K562 (cell line): Measurements from ENCODE around the gene MYL6B. TPM values are rescaled to one million over a fixed set of nuclear protein-coding genes. Genes with fewer than 3 reads are reported as not detected.

Experiments used
- CTCF ChIP-seq, 3 experiments: IDR thresholded peaks in 2 of 3; conservative IDR thresholded peaks in 1 of 3; 2 replicates each; pipeline ENCODE4 v1.5.1; 2011 to 2012; ENCODE audit warnings: low read length in 3 of 3, mild to moderate bottlenecking in 3 of 3, control low read depth in 2 of 3, improper control_type of control experiment in 1 of 3, inconsistent platforms in 1 of 3, low read depth in 1 of 3, mixed read lengths in 1 of 3, moderate library complexity in 1 of 3; ENCODE audit not compliant: insufficient read depth in 2 of 3
- ELF1 ChIP-seq: fragments of 200-800 bp; sonication (Bioruptor generic); IDR thresholded peaks from 2 replicates; pipeline ENCODE4 v1.6.1; 2016; ENCODE audit warnings: missing genetic modification characterization, missing compliant biosample characterization
- HDAC1 ChIP-seq, 2 experiments: fragments of 450-650 bp; IDR thresholded peaks; 2 replicates each; pipeline ENCODE4 v1.6.1; 2016 to 2017; ENCODE audit warnings: inconsistent platforms in 1 of 2, mild to moderate bottlenecking in 1 of 2, moderate library complexity in 1 of 2
- KLF1 ChIP-seq: fragments of 450-650 bp; IDR thresholded peaks from 2 replicates; pipeline ENCODE4 v1.6.1; 2016; ENCODE audit warnings: missing genetic modification characterization, missing compliant biosample characterization
- MEF2D ChIP-seq: conservative IDR thresholded peaks from 2 replicates; pipeline ENCODE4 v1.6.1; 2016; ENCODE audit warnings: low read depth, missing genetic modification characterization, missing compliant biosample characterization
- NFE2L1 ChIP-seq: fragments of 450-650 bp; IDR thresholded peaks from 2 replicates; pipeline ENCODE4 v1.6.1; 2016; ENCODE audit warnings: missing genetic modification characterization, low read depth, mild to moderate bottlenecking, missing compliant biosample characterization, moderate library complexity, borderline replicate concordance
- NR2C2 ChIP-seq, 2 experiments: fragments of 200-800 bp in 1 of 2; sonication (Bioruptor generic) in 1 of 2; sonication (generic) in 1 of 2; formaldehyde crosslinking in 1 of 2; IDR thresholded peaks; 2 replicates each; pipeline versions ENCODE4 v1.6.1 to v1.8.0; 2016 to 2022; ENCODE audit warnings: mild to moderate bottlenecking in 1 of 2, missing compliant biosample characterization in 1 of 2, missing genetic modification characterization in 1 of 2, missing genetic modification reagents in 1 of 2
- POLR2H ChIP-seq: IDR thresholded peaks from 2 replicates; pipeline ENCODE4 v1.6.1; 2016; ENCODE audit warnings: missing genetic modification characterization, low read depth, mild to moderate bottlenecking, control low read depth, missing compliant biosample characterization, moderate library complexity
- SAFB2 ChIP-seq: fragments of 200-400 bp; formaldehyde crosslinking; IDR thresholded peaks from 2 replicates; pipeline ENCODE4 v1.6.1; 2018; ENCODE audit warnings: borderline replicate concordance, low read length, low read depth, moderate library complexity; ENCODE audit not compliant: severe bottlenecking
- TFAP4 ChIP-seq: sonication (generic); formaldehyde crosslinking; IDR thresholded peaks from 2 replicates; pipeline ENCODE4 v1.8.0; 2022; ENCODE audit warnings: missing genetic modification reagents, mild to moderate bottlenecking, moderate library complexity, borderline replicate concordance
- UBTF ChIP-seq, 2 experiments: IDR thresholded peaks; 2 replicates each; pipeline ENCODE4 v1.6.1; 2012; ENCODE audit warnings: improper control_type of control experiment in 2 of 2, low read depth in 2 of 2, low read length in 2 of 2, borderline replicate concordance in 1 of 2
- VEZF1 ChIP-seq: fragments of 200-800 bp; sonication (Bioruptor generic); IDR thresholded peaks from 2 replicates; pipeline ENCODE4 v1.6.1; 2017; ENCODE audit warnings: missing genetic modification characterization, missing compliant biosample characterization
- ZFP1 ChIP-seq: fragments of 450-650 bp; formaldehyde crosslinking; IDR thresholded peaks from 2 replicates; pipeline ENCODE4 v1.4.0; 2020; ENCODE audit warnings: mild to moderate bottlenecking, mixed read lengths
- ZNF143 ChIP-seq: sonication (generic); formaldehyde crosslinking; IDR thresholded peaks from 2 replicates; pipeline ENCODE4 v1.9.0; 2022; ENCODE audit warnings: mild to moderate bottlenecking, missing genetic modification reagents
- ZNF395 ChIP-seq: fragments of 200-800 bp; sonication (Bioruptor generic); IDR thresholded peaks from 2 replicates; pipeline ENCODE4 v1.6.1; 2017; ENCODE audit warnings: missing genetic modification characterization, missing compliant biosample characterization
- ZNF511 ChIP-seq: sonication (generic); formaldehyde crosslinking; IDR thresholded peaks from 2 replicates; pipeline ENCODE4 v1.8.0; 2022; ENCODE audit warnings: mild to moderate bottlenecking, missing genetic modification reagents
- polyA plus RNA-seq, 8 experiments: library from polyadenylated mRNA; depleted of rRNA in 4 of 8; stranded (reverse) in 5 of 8; unstranded in 3 of 8; fragments of >200 nt; fragmentation: Nextera tagmentation in 2 of 8; fragmentation: Illumina TruSeq in 1 of 8; extraction: Ambion mirVana in 2 of 8; extraction: Trizol in 1 of 8; gene quantifications; 2 replicates each; pipeline versions ENCODE4 v1.2.1 to v1.2.3, GENCODE V29; 2011 to 2014; ENCODE audit warnings: inconsistent platforms in 1 of 8, missing spikeins in 1 of 8
- total RNA-seq, 7 experiments: library from RNA; depleted of rRNA in 6 of 7; stranded (reverse); fragments of >200 nt in 6 of 7; fragmentation: Illumina TruSeq in 2 of 7; extraction: Trizol in 2 of 7; gene quantifications; 2 replicates each; pipeline versions ENCODE4 v1.2.1 to v1.2.3, GENCODE V29; 2011 to 2021; ENCODE audit warnings: low replicate concordance in 1 of 7

Gene MYL6B
- total and polyA plus RNA-seq, 9 of the 15 experiments (the other 6 are each of a cell fraction or from before 2014, with no cell fraction given) = 42.8 to 77.3 (median 68.6) TPM

GRCh38 chr12:56129206-56129941, 23.0 kb upstream of the MYL6B start (continued):
- TF ChIP-seq ZNF511 (CRISPR knock-in tag) (no peak), ELF1 (no peak), ZNF143 (CRISPR knock-in tag) (no peak), HDAC1 (IDR thresholded peaks at IDR 0.05) (peak in 1 of 2 experiments; percentile 46; a peak in 2 of 4 replicates), NR2C2 (CRISPR knock-in tag; IDR thresholded peaks at IDR 0.05) (no peak), NR2C2 (tag; IDR thresholded peaks at IDR 0.05) (no peak), UBTF (IDR thresholded peaks at IDR 0.05; ENCODE audit: borderline replicate concordance in 1 of 2, low read depth in 2 of 2, low read length in 2 of 2) (peak; percentile 79 to 81; a peak in 3 of 4 replicates), POLR2H (tag) (peak; percentile 55), TFAP4 (CRISPR knock-in tag) (peak; percentile 58; the same call in 1 of the 2 replicates), MEF2D (tag) (no peak), ZNF395 (CRISPR knock-in tag) (no peak), SAFB2 (no peak), CTCF (IDR thresholded peaks at IDR 0.05 in 2 of 3, conservative IDR thresholded peaks at IDR 0.05 in 1 of 3; ENCODE audit: insufficient read depth in 2 of 3, low read depth in 1 of 3, low read length in 3 of 3) (no peak), KLF1 (peak; percentile 97), NFE2L1 (tag) (no peak), VEZF1 (CRISPR knock-in tag) (peak; percentile 85), ZFP1 (CRISPR knock-in tag) (peak; percentile 34; the same call in 1 of the 2 replicates)
